Measurements from ENCODE around the gene VRK3. TPM values are rescaled to one million over a fixed set of nuclear protein-coding genes. Genes with fewer than 3 reads are reported as not detected.

VRK3 gene
- total and polyA plus RNA-seq, 2 donors (not counting 3 experiments of a cell fraction or from before 2014, with no cell fraction given), result 20.4 to 36.0 TPM

DNA sequence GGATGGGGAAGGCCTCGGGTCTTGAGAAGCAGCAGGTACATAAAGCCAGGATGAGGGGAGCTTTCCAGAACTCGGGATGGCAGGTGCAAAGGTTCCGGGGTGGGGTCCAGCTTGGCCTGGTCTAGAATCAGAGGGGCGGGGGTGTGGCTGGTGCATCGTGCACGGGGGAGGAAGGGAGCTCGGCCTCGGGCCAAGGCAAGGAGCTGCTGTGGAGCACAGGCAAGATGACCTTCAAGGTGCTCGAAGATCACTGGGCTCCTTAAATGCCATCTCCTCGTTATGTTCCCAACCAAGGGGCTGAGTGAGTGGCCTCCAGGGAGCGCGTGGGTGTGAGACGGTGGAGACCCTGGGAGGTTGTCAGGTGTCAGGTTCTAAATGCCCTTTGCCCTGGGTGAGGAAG lies 48.1 kb downstream of the VRK3 start:
- H3K9me1 ChIP-seq (replicated peaks; ENCODE audit: control insufficient read depth, extremely low read depth, insufficient read depth, low read length), result no peaks in the 10 kb centered on the region
- FAIRE-seq (no peak), DNase-seq (ENCODE audit: low read depth, low spot score) (no peak)
- no peaks in the 10 kb centered on the region for H3K27me3 ChIP-seq (ENCODE audit: control insufficient read depth in 2 of 2, insufficient read depth in 2 of 2, low read length in 2 of 2)
- ChIA-PET POLR2A (no interaction called here), CTCF (interaction anchor here (0.9 to 1.7 kb wide), 3 partner anchors 10 to 39 kb away, joined by 3 to 7 read pairs (median 3); no protein-coding TSS in a partner anchor)
- H3K36me3 ChIP-seq (ENCODE audit: control insufficient read depth in 2 of 2, extremely low read depth in 1 of 2, insufficient read depth in 2 of 2, low read length in 2 of 2), result no peaks in the 10 kb centered on the region
- TF ChIP-seq, protein P1, sequence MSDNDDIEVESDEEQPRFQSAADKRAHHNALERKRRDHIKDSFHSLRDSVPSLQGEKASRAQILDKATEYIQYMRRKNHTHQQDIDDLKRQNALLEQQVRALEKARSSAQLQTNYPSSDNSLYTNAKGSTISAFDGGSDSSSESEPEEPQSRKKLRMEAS (IDR thresholded peaks at IDR 0.05; ENCODE audit: insufficient read depth, insufficient read length), result no peak
- TF ChIP-seq CTCF (IDR thresholded peaks at IDR 0.05; ENCODE audit: extremely low read depth in 1 of 2, insufficient read depth in 1 of 2, low read depth in 1 of 2, low read length in 2 of 2) (no peak), MYC (IDR thresholded peaks at IDR 0.05; ENCODE audit: low read depth, low read length) (no peak), FOS (IDR thresholded peaks at IDR 0.05; ENCODE audit: borderline replicate concordance, insufficient read depth, low read length) (no peak), POLR2A (IDR thresholded peaks at IDR 0.05; ENCODE audit: low read depth, low read length) (no peak), EZH2 (IDR thresholded peaks at IDR 0.05; ENCODE audit: borderline replicate concordance, low read depth, low read length, severe bottlenecking) (no peak), POLR2AphosphoS5 (IDR thresholded peaks at IDR 0.05; ENCODE audit: insufficient read depth, low read depth, low read length) (no peak), JUN (IDR thresholded peaks at IDR 0.05; ENCODE audit: borderline replicate concordance, insufficient read depth, insufficient read length, low read depth) (no peak), GATA2 (IDR thresholded peaks at IDR 0.05; ENCODE audit: insufficient read depth, insufficient read length, low read depth, low read length) (no peak)
- H3K4me3 ChIP-seq (replicated peaks in 1 of 3; ENCODE audit: insufficient read depth in 1 of 3, low read depth in 1 of 3, low read length in 3 of 3), result no peak overlapping the region
- dilution Hi-C loops (cut with MboI; ENCODE audit: extremely low pct_ligation_motif_present, low sequenced_read_pairs), result no loop called here
- H3K9ac ChIP-seq (replicated peaks; ENCODE audit: extremely low read depth, insufficient read depth, low read length), result no peak overlapping the region
- no peaks in the 10 kb centered on the region for H3K4me1 ChIP-seq (ENCODE audit: control insufficient read depth, extremely low read depth, insufficient read depth, low read length)
- H3K79me2 ChIP-seq (ENCODE audit: control insufficient read depth, insufficient read depth, low read length), result no peaks in the 10 kb centered on the region
- H3K9me3 ChIP-seq (replicated peaks; ENCODE audit: control insufficient read depth, insufficient read depth, low read length), result no peaks in the 10 kb centered on the region
- H2AFZ ChIP-seq (ENCODE audit: low read depth, low read length), result no peak overlapping the region
- no peak overlapping the region for H3K4me2 ChIP-seq (ENCODE audit: insufficient read depth, low read length)
- H4K20me1 ChIP-seq (replicated peaks; ENCODE audit: control insufficient read depth, extremely low read depth, insufficient read depth, low read length), result no peaks in the 10 kb centered on the region
- intact Hi-C loops (cut with micrococcal nuclease), result no loop called here
- no peak overlapping the region for H3K27ac ChIP-seq (ENCODE audit: insufficient read depth, low read depth, low read length)
- BruUV-seq (replicated peaks), result no TSS peak

Data from endothelial cell of umbilical vein (primary cell).